NK-92 treated with Interleukin-12 subunit alpha and Interleukin-12 subunit beta, amount 100 ng/mL, for 24 hours (cell line): Measurements from ENCODE around the gene MIB2.

Experiments
- DNase-seq: peaks from one replicate; lab custom pipeline; 2025; lab: John Stamatoyannopoulos, UW

MIB2 gene

DNA sequence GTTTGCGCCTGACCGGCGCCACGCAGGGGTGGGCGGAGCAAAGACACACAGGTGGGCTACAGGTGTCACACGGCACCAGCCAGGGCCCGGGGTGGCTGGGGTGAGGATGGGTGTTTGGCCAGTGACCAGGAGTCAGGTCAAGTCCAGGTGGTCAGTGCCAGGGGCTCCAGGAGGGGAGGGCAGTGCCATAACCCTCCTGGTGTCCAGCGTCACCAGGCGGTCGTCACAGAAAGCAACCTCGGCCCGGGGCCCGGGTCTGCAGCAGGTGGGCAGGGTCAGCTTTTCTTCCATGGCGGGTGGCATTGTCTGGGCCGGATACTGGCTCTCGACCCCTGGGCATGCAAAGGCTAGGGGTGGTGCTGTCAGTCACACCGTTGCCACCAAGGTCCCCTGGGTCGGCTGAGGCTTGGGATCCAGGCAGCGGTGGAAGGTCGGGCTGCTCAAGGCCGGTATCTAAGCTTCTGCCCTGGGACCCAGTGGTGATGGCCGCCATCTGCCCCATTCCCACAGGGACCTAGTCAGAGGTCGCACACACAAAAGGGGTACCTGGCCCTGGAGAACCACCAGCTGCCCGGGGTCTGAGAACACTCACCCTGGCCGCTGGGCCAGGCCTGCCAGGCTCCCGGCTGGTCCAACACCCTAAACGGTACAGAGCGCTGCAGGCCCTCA lies 17.1 kb upstream of the MIB2 start:
- DNase-seq, result no peak

DNA sequence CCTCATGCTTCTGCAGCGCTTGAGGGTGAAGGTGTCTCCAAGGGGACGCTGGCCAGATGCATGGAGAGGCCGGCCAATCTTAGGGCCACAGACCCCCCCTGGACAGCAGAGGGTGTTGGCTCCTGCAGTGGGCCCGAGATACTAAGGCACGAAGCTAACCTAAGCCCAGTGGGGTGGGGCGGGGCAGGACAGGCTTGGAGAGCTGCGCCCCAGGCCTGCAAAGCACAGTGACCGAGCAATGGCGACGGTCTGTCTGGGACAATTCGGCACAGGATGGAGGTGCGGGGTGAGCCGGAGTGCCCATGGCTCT lies 16.6 kb upstream of the MIB2 start:
- no peak for DNase-seq

DNA sequence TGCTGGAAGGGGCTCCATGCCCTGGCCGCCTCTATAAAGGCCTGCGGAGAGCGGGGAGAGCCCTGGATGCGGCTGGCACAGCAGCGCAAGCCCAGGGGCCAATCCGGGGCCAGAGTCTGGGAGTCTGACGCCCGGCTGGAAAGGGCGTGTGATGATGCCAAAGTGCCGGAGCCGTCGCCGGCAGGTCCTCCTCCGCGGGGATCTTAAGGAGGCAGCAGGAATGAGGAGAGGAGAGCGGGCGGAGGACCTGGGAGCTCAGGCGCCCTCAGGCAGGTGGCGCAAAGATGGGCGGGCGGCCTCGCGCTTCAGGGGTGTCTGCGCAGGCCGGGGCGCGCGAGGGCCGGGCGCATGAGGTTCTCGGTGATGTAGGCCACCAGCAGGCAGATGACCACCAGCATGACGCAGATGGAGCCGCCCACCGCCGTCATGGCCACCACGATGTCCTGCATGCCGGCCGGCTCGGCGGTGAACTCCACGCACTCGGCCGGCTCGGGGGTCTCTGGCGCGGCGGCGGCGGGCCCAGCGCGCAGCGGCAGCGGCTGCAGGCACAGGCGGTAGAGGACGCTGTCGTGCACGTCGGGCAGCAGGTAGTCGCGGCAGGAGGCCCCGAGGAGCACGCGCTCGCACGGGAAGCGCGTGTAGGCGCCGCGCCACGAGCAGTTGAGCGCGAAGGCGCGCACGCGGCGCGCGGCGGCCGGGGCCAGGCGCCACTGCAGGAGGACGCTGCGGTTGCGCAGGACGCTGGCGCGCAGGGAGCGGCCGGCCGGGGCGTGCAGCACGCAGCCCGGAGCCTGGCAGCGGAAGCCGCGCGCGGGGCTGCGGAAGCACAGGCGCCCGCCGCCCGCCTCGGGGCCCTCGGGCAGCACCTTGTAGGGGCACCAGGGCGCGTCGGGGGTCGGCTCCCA lies 16.0 kb upstream of the MIB2 start:
- no peak for DNase-seq

DNA sequence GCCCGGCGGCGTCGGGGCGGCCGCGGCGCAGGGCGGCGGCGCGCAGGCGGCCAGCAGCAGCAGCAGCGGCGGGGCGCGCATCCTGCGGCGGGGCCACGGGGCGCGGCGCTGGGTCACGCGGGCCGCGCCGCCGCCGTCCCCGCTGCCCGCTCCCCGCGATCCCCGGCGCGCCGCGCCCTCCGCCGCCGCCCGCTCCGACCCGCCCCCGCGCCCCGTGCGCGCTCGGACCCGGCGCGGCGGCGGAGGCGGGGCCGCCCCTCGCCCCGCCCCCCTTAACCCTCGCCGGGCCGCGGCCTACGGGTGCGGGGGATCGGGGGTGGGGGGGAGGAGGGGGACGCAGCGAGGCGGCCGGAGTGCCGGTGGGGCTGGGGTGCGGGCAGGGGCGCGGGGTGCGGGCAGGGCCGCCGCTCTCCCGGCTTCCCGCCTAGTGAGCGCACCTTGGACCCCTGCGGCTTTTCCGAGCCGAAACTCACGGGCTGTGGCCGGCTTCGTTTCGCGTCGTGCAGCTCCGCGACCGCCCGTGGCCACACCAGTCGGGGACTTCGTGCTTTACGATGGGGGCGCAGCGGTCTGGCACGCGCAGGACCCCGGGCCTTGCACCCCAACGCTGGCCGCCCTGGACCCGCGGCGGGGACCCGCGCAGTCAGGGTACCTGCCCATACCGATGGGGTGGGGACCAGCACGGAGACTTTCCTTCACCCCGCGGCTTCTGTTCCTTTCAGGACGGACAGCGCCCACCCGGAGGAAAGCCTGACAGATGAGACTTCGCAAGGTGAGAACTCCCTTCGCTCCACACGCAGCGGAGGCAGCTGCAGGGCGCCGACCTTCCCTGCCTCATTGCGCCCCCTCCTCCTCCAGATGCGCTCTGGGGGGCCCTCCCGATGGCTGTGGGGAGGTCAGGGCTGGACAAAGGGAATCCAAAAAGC lies 15.1 kb upstream of the MIB2 start, which contains the start of gene FNDC10:
TSS of gene FNDC10 (minus strand) at position 201 of the 926 bp plus-strand sequence. CDS start at position 81, 120 bp downstream.
- no peak for DNase-seq

DNA sequence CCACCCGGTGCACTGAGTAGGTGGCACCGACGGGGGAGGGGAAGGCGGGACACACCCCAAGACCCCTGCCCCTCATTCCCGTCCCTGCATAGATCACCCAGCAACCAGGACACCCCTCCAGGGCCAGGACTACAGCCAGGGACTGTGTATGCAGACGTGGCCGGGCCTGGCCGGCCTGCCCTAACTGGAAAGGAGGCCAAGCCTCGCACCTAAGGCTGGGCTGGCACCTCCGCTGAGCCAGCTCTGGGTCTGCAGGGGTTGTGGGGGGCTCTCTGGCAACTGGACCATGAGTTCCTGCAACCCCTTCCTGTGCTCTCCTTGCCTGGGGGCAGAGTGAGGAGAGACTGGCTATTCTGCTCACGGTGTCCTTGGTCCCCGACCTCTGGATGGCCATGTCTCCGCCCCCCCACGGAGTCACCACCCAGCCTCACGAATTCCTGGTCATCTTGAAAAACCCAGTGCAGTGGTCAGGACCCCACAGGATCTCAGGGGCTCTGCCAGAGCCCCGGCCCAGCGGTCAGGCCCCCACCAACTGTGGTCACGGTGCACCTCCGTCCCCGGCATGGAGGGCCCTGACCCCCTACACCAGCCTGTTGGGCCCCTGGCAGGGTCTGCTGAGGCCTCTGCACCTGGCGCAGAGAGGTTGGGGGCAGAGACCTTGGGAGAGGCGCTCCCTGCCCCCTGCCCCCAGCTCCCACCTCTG lies 14.3 kb upstream of the MIB2 start:
- no peak for DNase-seq

DNA sequence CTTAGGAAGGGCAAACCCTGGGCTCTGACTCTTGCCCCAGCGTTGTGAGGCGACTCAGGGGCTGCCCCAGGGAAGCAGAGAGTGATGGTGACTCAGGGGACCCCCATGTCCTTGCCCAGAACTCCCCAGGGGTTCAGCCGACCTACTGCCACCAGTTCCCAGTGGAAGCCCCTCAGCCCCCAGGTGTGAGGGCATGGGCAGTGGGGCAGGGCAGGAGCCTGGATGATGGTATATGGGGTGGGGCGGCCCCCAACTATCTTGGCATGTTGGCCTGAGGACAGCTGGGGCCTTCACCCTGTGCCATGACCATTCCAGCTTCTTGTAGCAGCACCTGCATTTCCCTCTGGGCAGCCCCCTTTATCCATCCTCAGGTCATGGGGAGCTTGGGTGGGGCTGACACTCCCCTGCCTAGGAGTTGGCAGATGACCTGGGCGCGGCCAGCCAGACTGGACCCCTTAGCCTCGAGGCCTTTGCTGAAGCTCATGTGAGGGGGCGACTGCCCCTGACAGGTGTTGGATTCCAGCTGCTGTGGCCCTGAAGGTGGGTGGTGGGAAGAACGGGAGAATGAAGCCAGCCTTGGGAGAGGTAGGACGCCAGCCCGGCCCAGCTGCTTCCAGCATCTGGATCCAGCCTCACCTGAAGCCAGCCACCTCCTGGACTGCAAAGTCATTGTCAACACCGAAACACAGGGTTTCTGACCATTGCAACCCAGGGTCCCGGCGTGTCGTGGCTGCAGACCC lies 13.6 kb upstream of the MIB2 start:
- no peak for DNase-seq

DNA sequence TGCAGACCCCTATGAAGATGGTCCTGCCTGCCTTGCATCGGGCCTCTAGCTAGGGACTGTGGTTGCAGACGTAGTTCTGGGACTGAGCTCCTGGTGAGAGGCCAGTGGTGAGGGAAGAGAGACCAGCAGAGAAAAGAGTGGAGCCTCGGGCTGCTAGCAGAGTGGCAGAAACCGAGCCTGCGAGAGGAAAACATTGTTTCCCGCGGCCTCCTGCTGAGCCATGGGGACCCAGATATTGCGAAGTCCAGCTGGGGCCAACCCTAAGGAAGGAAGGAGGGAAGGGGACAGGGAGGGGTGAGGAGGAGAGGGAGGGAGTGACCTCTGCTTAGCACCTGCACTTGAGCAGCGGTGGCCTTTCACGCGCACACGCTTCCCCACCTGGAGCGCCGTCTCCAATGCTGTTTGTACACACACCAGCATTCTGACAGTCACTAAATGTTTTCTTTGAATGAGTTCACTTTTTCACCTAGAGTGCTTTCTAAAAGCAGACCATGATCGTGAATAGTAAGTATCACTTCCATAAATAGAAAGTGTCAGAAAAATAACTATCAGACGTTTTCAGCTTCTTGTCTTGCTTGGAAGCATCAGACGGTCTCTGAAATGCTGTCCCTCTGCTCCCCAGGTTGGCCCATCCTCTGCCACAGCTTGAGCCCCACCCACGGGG lies 12.9 kb upstream of the MIB2 start:
- DNase-seq, result no peak

DNA sequence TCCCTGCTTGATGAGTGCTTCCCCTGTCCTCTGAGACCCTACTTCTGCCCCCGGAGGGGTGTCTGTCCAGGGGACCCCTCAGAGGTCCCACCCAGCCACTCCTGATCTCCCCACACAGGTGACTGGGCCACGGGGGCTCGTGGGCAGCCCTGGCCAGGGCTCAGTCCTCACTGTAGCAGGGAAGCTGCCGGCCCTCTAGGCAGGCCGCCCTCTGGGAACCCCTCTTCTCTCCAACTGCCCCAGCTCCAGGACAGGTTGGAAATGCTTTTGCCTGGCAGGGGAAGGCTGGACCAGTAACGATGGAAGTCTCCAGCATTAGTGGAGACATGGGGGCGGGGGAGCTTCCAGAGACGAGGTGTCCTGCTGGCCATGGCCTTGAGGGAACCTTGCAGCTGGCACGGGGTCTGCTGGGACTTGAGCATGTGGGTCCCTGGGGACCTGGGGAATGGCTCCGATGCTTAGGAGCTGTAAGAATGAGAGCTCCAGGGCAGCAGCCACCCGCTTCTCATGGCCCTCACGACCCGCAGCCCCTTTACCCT lies 12.3 kb upstream of the MIB2 start:
- no peak for DNase-seq

DNA sequence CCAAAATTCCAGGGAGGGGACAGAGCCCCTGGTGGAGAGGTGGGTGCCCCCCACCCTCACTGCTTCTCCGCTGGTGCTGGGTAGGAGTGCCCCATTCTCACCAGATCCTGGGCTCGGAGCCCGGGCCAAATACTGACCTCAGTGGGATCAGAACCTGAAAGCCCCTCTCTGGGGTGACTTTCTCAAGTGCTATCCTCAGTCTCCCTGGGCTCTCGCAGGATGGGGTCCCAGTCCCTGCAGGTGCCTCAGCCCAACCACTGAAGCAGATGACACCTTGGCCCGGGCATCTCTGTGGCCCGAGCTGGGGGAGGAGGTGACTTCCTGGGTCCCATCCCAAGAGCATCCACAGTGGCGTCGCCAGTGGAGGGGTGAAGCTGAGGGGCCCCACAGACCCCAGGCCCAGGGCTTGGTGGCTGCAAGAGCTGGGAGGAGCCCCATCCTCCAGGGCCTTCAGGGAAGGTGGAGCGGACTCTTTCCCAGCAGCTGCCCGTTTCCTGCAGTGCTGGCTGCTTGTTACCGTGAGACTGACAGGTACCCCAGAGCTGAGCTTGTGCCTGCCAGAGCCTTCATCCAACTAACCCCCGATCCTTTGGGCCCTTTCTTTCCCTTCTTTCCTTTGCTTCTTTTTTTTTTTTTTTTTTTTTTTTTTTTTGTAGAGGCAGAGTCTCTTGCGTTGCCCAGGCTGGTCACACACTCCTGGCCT lies 11.5 kb upstream of the MIB2 start:
- no peak for DNase-seq

DNA sequence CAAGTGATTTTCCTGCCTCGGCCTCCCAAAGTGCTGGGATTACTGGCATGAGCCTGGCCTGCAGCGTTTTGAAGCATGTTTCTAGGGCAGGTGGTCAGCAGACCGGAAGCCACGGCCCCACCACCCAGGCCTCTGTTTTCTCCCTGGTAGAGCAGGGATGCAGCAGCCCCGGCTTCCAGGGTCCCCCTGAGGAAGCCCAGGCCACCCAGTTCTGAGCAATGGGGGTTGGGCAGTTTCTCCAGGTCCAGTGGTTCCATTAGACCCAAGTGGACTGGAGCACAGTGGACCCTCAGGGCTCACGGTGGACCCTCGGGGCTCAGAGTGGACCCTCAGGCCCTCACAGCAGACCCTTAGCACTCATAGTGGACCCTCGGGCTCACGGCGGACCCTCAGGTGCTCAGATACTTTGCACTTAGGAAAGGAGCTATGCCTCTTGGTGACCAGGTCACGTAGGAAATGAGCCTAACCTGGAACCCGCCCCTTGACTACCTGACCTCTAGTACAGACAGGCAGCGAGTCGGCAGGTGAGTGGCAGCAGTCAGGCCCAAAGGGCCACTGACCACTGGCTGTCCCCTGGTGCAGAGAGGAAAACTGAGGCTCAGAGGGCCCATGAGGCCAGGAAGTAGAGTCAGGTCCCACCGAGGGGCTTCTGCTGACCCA lies 10.8 kb upstream of the MIB2 start:
- no peak for DNase-seq

DNA sequence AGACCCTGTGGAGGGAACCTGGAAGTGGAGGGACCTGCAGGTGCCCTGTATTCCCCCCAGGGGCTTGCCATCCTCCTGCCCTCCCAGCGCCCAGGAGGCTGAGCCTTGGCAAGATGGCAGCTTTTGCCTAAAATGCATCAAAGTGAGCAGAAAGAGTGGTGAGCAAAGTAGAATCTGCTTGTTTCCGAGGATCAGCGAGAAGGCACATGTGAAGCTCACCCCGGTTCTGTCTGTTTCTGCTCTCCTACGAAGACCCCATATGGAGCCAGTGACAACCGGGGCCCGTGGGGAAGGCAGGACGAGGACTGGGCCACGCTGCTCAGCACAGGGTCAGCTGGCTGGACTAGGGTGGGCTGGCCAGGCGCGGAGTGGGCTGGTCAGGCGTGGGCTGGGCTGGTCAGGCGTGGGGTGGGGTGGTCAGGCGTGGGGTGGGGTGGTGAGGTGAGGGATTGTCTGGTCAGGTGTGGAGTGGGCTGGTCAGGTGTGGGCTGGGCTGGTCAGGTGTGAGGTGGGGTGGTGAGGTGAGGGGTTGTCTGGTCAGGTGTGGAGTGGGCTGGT lies 10.2 kb upstream of the MIB2 start:
- no peak for DNase-seq

DNA sequence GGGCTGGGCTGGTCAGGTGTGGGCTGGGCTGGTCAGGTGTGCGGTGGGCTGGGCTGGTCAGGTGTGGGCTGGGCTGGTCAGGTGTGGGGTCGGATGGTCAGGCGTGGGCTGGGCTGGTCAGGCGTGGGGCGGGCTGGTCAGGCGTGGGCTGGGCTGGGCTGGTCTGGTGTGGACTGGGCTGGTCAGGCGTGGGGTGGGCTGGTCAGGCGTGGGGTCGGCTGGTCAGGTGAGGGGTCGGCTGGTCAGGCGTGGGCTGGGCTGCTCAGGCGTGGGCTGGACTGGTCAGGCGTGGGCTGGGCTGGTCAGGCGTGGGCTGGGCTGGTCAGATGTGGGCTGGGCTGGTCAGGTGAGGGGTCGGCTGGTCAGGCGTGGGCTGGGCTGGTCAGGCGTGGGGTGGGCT lies 9.6 kb upstream of the MIB2 start:
- DNase-seq, result no peak

DNA sequence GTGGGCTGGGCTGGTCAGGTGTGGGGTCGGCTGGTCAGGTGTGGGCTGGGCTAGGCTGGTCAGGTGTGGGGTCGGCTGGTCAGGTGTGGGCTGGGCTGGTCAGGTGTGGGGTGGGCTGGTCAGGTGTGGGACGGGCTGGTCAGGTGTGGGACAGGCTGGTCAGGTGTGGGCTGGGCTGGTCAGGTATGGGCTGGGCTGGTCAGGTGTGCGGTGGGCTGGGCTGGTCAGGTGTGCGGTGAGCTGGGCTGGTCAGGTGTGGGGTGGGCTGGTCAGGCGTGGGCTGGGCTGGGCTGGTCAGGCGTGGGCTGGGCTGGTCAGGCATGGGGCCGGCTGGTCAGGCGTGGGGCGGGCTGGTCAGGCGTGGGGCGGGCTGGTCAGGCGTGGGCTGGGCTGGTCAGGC lies 9.1 kb upstream of the MIB2 start:
- DNase-seq, result no peak

DNA sequence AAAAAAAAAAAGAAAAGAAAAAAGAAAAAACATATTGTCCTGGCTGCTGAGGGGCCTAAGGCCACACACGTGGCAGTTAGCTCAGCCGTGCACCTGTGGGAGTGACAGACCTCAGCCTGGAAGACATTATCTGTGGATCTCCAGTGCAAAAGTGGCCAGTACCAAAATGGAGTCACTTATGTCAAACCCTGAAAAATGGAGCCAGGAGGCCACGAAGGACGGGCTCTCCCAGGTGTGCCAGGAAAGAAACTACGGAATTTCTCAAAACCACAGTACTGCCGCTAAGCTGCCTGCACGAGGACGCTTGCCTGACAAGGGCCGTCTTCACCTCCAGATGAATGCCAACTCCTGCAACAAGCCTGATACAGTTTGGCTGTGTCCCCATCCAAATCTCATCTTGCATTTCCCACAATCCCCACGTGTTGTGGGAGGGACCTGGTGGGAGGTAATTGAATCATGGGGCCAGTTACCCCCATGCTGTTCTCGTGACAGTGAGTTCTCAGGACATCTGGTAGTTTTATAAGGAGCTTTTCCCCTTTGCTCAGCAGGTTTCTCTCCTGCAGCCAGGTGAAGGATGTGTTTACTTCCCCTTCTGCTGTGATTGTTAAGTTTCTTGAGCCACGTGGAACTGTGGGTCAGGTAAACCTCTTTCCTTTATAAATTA lies 5.3 kb upstream of the MIB2 start:
- DNase-seq, result no peak

DNA sequence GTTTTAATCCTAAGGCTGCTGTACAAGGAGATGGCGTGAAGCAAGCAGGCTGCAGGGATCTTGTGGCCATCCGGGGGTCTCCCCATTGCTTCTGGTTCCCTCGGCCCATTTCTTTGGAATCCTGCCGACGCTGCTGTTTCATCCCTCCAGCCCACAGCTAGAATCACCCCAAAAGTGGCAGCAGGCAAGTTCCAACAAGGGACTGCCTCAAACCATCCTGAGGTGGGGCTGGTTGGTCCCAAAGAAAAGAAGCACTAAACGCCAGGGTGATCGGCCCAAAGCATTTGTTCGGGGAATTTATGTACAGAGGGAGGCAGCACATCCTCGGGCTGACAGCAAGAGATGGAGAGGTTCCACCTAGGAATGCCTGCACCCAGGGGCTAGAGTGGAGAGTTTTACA lies 4.5 kb upstream of the MIB2 start:
- DNase-seq, result no peak

DNA sequence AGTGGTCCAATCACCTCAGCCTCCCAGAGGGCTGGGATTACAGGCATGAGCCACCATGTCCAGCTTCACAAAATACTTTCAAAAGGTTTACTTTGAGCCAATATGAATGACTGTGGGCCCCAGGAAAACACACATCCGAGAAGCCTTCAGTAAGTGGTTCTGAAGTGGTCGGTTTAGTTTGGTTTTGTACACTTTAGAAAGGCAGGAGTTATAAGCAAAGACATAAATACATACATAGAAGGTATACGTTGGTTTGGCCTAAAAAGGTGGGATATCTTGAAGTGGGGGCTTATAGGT lies 3.2 kb upstream of the MIB2 start:
- no peak for DNase-seq

DNA sequence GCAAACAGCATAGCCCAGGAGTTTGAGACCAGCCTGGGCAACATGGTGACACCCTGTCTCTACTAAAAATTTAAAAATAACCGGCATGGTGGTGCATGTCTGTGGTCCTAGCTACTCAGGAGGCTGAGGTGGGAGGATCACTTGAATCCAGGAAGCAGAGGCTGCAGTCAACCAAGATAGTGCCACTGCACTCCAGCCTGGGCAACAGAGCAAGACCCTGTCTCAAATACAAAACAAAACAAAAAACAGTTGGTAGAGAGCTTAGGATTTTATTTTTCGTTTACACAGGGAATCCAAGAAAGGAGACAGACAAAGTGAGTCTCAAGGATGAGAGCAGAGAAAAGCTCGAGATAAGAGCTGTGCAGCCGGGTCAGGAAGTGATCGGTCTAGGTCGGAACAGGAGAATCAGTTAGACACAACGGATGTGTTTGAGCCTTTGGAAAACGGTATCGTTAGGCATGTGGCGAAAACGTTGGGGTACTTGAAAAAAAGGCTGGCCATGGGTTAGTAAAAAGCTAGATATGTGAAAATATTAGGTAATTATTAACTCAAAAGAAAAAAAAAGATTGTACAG lies 1.7 kb upstream of the MIB2 start:
- DNase-seq, result no peak
